ENCODE measurements around the gene PRKCG.
A peak's percentile ranks its signal among the peaks of the same experiment; 100 is the strongest.

- TF ChIP-seq POLR2A (IDR thresholded peaks at IDR 0.05) (peak; percentile 22), CTCF (IDR thresholded peaks at IDR 0.05) (no peak)
These were observed 15.8 kb upstream of the PRKCG start for GRCh38 chr19:53865918-53866864.
